GM18517 (cell line): ENCODE measurements around the gene ATP6V1A.

ENCODE experiments used
- ATAC-seq: cut with Tn5 transposase; IDR thresholded peaks from one replicate; pipeline ENCODE4 v1.9.1; 2021; ENCODE audit warnings: mild to moderate bottlenecking, moderate library complexity; ENCODE audit not compliant: unreplicated experiment

Gene ATP6V1A

GRCh38 chr3:113745756-113746547 is 883 bp upstream of the ATP6V1A start, which contains the start of gene NAA50:
Gene NAA50 (minus strand): TSS chr3:113746249. CDS start chr3:113745949, 300 bp downstream.
- ATAC-seq: peak; percentile 36

GRCh38 chr3:113747283-113748046 is 630 bp downstream of the ATP6V1A start:
- ATAC-seq: no peak

- no peak for ATAC-seq
Observed at GRCh38 chr3:113751141-113751540, 4.3 kb downstream of the ATP6V1A start.

GRCh38 chr3:113753376-113753985 is 6.6 kb downstream of the ATP6V1A start:
- ATAC-seq: no peak

GRCh38 chr3:113754494-113755159 is 7.8 kb downstream of the ATP6V1A start:
- peak; percentile 48 for ATAC-seq

GRCh38 chr3:113758389-113759024 is 11.7 kb downstream of the ATP6V1A start:
- ATAC-seq: no peak

- no peak for ATAC-seq
Observed at GRCh38 chr3:113764698-113765097, 17.9 kb downstream of the ATP6V1A start.

GRCh38 chr3:113769551-113769950 is 22.7 kb downstream of the ATP6V1A start:
- no peak for ATAC-seq

- no peak for ATAC-seq
Observed at GRCh38 chr3:113771993-113772392, 25.2 kb downstream of the ATP6V1A start.

GRCh38 chr3:113773381-113773780 is 26.5 kb downstream of the ATP6V1A start:
- ATAC-seq: no peak

- ATAC-seq: no peak
Observed at GRCh38 chr3:113775516-113775915, 28.7 kb downstream of the ATP6V1A start.

GRCh38 chr3:113776564-113776963 is 29.7 kb downstream of the ATP6V1A start:
- ATAC-seq: no peak

- peak; percentile 74 for ATAC-seq
Observed at GRCh38 chr3:113783463-113783862, 36.6 kb downstream of the ATP6V1A start.

- ATAC-seq: peak; percentile 4
Observed at GRCh38 chr3:113783980-113784379, 37.1 kb downstream of the ATP6V1A start.

- no peak for ATAC-seq
Observed at GRCh38 chr3:113791381-113791780, 44.5 kb downstream of the ATP6V1A start.

- ATAC-seq: no peak
Observed at GRCh38 chr3:113794526-113794925, 47.7 kb downstream of the ATP6V1A start.

- ATAC-seq: no peak
Observed at GRCh38 chr3:113795693-113796092, 48.9 kb downstream of the ATP6V1A start.

GRCh38 chr3:113802795-113803455 is 56.1 kb downstream of the ATP6V1A start:
- peak; percentile 77 for ATAC-seq

GRCh38 chr3:113804661-113805060 is 57.8 kb downstream of the ATP6V1A start:
- no peak for ATAC-seq

GRCh38 chr3:113805249-113805648 is 58.4 kb downstream of the ATP6V1A start:
- no peak for ATAC-seq
